ENCODE measurements around the gene BBS1.
A peak's percentile ranks its signal among the peaks of the same experiment; 100 is the strongest.

Gene BBS1

DNA sequence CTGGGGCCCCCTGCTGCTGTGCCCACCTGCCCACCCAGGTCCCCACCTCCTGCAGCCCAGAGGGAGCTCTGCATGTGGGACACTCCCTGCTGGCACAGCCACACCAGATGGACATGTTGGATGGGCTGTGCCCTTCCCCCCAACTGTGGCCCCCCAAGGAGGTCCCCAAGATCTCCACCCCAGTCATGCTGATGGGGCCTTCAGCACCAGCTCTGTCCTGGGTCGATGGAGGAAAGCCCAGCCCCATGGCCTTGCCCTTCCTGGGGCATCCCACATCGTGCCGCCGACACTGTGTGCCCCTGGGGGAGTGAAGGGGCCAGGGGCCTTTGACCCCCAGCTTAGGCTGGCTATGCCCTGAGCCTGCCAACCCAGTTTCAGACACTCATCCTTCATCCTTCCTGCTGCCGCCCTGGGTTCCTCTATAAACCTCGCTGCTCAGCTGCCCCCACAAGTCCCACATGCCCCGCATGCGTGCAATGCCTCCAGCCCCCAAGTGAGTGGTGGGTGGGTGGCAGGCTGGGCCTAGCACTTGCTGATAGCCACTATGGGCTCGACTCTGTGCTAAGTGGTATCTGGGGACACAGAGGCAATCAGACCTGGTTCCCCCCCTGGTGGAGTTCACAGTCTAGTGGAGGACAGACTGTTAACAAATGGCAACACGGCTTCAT is 34.1 kb upstream of the BBS1 start:
- no peak overlapping the region for H3K4me3 ChIP-seq (ENCODE audit: low read depth, low read length)
- DNase-seq (ENCODE audit: low read depth), result no peak

DNA sequence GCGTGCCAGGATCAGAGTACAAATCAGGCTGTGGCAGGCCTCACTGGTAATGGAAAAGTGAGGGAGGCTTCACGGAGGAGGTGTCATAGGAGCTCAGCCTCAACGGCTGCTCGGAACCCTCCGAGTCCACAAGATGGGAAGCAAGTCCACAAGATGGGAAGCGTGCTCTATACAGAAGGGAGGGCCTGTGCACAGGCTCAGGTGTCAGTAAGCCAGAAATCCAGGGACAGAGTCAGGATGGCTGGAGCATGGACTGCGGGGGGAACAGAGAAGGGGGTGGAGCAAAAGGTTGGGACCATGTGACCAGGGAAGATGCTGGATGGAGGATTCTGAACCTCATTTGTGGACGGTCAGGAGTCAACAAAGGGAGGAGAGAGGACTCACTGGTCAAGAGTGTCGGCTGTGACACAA is 33.6 kb upstream of the BBS1 start:
- no peak for DNase-seq (ENCODE audit: low read depth)
- H3K4me3 ChIP-seq (ENCODE audit: low read depth, low read length), result no peak overlapping the region

GRCh38 chr11:66477263-66478201 is 32.9 kb upstream of the BBS1 start:
- H3K4me3 ChIP-seq (ENCODE audit: low read depth, low read length), result no peak overlapping the region
- no peak for DNase-seq (ENCODE audit: low read depth)

- H3K4me3 ChIP-seq (ENCODE audit: low read depth, low read length), result peak overlapping the region; percentile 64
- DNase-seq (ENCODE audit: low read depth), result no peak
Observed at GRCh38 chr11:66478729-66479393, 31.6 kb upstream of the BBS1 start.

DNA sequence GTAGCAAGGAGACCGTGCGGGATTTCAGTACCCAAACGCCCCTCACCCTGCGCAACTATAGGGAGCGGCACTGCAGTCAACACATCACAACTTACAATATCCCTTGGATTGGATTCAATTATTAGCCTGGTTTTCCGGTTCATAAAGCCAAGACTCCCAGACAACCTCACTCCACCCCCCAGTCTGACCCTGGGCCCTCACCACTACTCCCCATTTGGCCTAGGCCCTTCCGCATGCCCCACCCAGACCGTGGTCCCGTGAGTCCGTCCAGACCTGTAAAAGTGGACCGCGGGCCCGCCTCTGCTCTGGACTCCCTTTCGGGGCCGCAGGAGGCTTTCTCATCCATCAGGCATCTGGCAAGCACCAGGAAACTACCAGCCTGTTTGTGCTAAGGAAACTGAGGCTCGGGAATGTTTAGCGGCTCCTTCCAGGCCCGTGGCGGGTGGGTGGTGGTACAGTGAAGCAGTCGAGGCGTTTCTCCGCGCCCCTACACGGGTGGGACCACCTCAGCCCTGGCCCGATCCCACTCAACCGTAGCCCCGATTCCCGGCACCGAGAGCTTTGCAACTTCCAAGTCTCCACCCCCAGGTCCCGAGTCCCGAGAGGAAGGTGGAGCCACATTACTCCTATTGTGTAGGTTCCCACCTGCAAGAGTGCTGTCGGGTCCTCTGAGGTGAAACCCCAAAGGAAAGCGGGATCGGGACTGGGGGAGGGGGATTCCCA is 30.9 kb upstream of the BBS1 start:
- DNase-seq (ENCODE audit: low read depth), result no peak

GRCh38 chr11:66480117-66480938 is 30.1 kb upstream of the BBS1 start, which contains the start of gene DPP3:
TSS of gene DPP3 (plus strand) at chr11:66480434. CDS start at chr11:66482201, 1,767 bp downstream.
- peak; percentile 83 for DNase-seq (ENCODE audit: low read depth)
- peak within 1 kb of the TSS; percentile 64 for H3K4me3 ChIP-seq (ENCODE audit: low read depth, low read length)

More for the DNA sequence above, 30.9 kb upstream of the BBS1 start:
- peak overlapping the region; percentile 64 for H3K4me3 ChIP-seq (ENCODE audit: low read depth, low read length)

DNA sequence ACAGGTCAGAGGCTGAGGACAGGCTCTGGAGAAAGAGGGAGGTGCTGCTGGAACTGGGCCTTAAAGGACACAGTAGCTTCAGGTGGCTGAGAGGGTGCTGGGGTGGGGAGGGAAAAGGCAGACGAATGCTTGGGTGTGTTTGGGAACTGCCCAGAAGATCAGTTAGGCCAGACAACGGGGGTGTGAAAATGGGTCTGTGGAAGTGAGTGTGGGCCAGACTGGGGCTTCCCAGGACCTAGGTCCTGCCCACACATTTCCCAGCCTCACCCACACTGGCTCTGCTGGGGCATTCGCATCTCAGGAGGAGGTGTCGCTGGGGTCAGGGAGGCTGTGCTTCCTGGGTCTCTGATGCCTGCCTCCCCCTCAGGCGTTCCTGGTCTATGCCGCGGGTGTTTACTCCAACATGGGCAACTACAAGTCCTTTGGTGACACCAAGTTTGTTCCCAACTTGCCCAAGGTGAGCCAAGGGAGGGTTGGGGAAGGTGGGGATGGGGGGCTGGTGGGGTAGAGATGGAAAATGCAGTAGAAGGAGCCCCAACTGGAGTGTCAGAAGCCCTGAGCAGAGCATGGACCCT is 25.5 kb upstream of the BBS1 start:
- no peak overlapping the region for H3K4me3 ChIP-seq (ENCODE audit: low read depth, low read length)
- DNase-seq (ENCODE audit: low read depth), result no peak

- no peak for DNase-seq (ENCODE audit: low read depth)
Observed at GRCh38 chr11:66488957-66489356, 21.5 kb upstream of the BBS1 start.

GRCh38 chr11:66489636-66490035 is 20.8 kb upstream of the BBS1 start:
- DNase-seq (ENCODE audit: low read depth), result no peak
- no peak overlapping the region for H3K4me3 ChIP-seq (ENCODE audit: low read depth, low read length)

More at GRCh38 chr11:66488957-66489356, 21.5 kb upstream of the BBS1 start:
- no peak overlapping the region for H3K4me3 ChIP-seq (ENCODE audit: low read depth, low read length)

GRCh38 chr11:66491315-66491935 is 19.0 kb upstream of the BBS1 start:
- H3K4me3 ChIP-seq (ENCODE audit: low read depth, low read length), result no peak overlapping the region
- no peak for DNase-seq (ENCODE audit: low read depth)

- H3K4me3 ChIP-seq (ENCODE audit: low read depth, low read length), result no peak overlapping the region
- no peak for DNase-seq (ENCODE audit: low read depth)
Observed at GRCh38 chr11:66492161-66492865, 18.1 kb upstream of the BBS1 start.

- DNase-seq (ENCODE audit: low read depth), result no peak
Observed at GRCh38 chr11:66493130-66493529, 17.3 kb upstream of the BBS1 start.

GRCh38 chr11:66494458-66494857 is 16.0 kb upstream of the BBS1 start:
- no peak overlapping the region for H3K4me3 ChIP-seq (ENCODE audit: low read depth, low read length)

More at GRCh38 chr11:66493130-66493529, 17.3 kb upstream of the BBS1 start:
- H3K4me3 ChIP-seq (ENCODE audit: low read depth, low read length), result no peak overlapping the region

GRCh38 chr11:66494935-66495334 is 15.5 kb upstream of the BBS1 start:
- no peak for DNase-seq (ENCODE audit: low read depth)
- H3K4me3 ChIP-seq (ENCODE audit: low read depth, low read length), result no peak overlapping the region

More at GRCh38 chr11:66494458-66494857, 16.0 kb upstream of the BBS1 start:
- no peak for DNase-seq (ENCODE audit: low read depth)

DNA sequence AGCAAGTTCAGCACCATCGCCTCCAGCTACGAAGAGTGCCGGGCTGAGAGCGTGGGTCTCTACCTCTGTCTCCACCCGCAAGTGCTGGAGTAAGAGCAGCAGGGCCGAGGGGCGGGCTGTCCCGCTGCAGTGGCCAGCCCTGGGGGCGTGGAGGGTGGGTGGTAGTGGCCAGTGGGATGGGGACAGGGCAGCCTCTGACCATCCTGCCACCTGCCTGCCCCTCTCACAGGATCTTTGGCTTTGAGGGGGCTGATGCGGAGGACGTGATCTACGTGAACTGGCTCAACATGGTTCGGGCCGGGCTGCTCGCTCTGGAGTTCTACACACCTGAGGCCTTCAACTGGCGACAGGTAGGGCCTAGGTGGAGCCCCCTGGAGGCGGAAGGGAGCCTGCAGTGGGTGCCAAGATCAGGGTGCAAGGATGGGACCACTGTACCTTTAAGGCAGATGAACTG is 15.0 kb upstream of the BBS1 start:
- no peak overlapping the region for H3K4me3 ChIP-seq (ENCODE audit: low read depth, low read length)
- DNase-seq (ENCODE audit: low read depth), result no peak

- no peak for DNase-seq (ENCODE audit: low read depth)
- no peak overlapping the region for H3K4me3 ChIP-seq (ENCODE audit: low read depth, low read length)
Observed at GRCh38 chr11:66497206-66497605, 13.2 kb upstream of the BBS1 start.

DNA sequence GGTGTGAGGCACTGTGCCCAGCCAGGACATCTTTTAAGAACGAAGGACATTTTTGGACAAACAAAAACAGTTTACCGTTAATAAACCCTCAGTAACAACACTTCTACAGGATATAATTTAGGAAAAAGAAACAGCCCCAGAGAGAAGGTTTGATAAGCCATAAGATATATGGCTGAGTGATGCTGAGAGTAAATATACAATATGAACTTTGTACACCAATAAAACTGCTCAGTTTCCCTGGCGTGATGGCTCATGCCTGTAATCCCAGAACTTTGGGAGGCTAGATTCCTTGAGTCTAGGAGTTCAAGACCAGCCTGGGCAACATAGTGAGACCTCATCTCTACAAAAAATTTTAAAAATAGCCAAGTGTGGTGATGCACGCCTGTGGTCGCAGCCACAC is 11.9 kb upstream of the BBS1 start:
- no peak overlapping the region for H3K4me3 ChIP-seq (ENCODE audit: low read depth, low read length)
- no peak for DNase-seq (ENCODE audit: low read depth)

Data from skeletal muscle cell (primary cell).